KBM-7 (cell line): ENCODE results near the gene WWC1.

ENCODE experiments used
- DNase-seq: peaks from one replicate; pipeline ENCODE4 v3.0.0-alpha.2; 2015
- in situ Hi-C: fragments of 300-500 bp; cut with MboI; formaldehyde crosslinking; loops from 2 replicates; pipeline ENCODE4 v1.14.3; 2020; ENCODE audit warnings: low sequenced_read_pairs, low pct_unique_long_range_greater_than_20kb, mixed read lengths

WWC1 gene

GRCh38 chr5:168513861-168514428, 222.5 kb downstream of the WWC1 start:
- DNase-seq: no peak
- in situ Hi-C loops: no loop called here
